PC-3 (cell line): ENCODE results near the gene MBLAC1.

Source experiments
- EZH2 ChIP-seq: fragments of 300-600 bp; sonication (generic); IDR thresholded peaks from one replicate; pipeline ENCODE4 v1.6.1; 2017; ENCODE audit warnings: antibody characterized with exemption, mild to moderate bottlenecking, low read length; ENCODE audit not compliant: unreplicated experiment
- TF ChIP-seq, protein P1 (sequence below): fragments of 300-600 bp; sonication (generic); conservative IDR thresholded peaks from 2 replicates; pipeline ENCODE4 v1.5.1; 2017; ENCODE audit warnings: antibody characterized with exemption, low read depth, mild to moderate bottlenecking, low read length

GRCh38 chr7:100089458-100090196 is 37.1 kb upstream of the MBLAC1 start:
- TF ChIP-seq, protein P1, sequence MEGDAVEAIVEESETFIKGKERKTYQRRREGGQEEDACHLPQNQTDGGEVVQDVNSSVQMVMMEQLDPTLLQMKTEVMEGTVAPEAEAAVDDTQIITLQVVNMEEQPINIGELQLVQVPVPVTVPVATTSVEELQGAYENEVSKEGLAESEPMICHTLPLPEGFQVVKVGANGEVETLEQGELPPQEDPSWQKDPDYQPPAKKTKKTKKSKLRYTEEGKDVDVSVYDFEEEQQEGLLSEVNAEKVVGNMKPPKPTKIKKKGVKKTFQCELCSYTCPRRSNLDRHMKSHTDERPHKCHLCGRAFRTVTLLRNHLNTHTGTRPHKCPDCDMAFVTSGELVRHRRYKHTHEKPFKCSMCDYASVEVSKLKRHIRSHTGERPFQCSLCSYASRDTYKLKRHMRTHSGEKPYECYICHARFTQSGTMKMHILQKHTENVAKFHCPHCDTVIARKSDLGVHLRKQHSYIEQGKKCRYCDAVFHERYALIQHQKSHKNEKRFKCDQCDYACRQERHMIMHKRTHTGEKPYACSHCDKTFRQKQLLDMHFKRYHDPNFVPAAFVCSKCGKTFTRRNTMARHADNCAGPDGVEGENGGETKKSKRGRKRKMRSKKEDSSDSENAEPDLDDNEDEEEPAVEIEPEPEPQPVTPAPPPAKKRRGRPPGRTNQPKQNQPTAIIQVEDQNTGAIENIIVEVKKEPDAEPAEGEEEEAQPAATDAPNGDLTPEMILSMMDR, result no peak
- no peak for TF ChIP-seq EZH2
